CD14-positive monocyte (primary cell): Measurements from ENCODE around the gene OSBPL2. TPM values are rescaled to one million over a fixed set of nuclear protein-coding genes. Genes with fewer than 3 reads are reported as not detected.
A peak's percentile ranks its signal among the peaks of the same experiment; 100 is the strongest.

Source experiments
- DNase-seq, 3 donors: peaks; one replicate each; pipeline ENCODE4 v3.0.0-alpha.2; 2011 to 2022
- H2AFZ ChIP-seq: 2 replicates; pipeline ENCODE4 v1.6.0; 2012; ENCODE audit warnings: mild to moderate bottlenecking, low read depth, low read length, inconsistent platforms; ENCODE audit not compliant: insufficient read depth, poor library complexity, severe bottlenecking
- H3K27ac ChIP-seq, 2 donors: 1 replicate in 1 of 2; 2 replicates in 1 of 2; pipeline ENCODE4 v1.5.1; 2012 to 2013; ENCODE audit warnings: low read length in 2 of 2, control low read depth in 1 of 2, inconsistent platforms in 1 of 2, low read depth in 1 of 2, mild to moderate bottlenecking in 1 of 2
- H3K27me3 ChIP-seq, 2 donors: one replicate each; pipeline versions ENCODE4 v1.6.0 to v1.6.1; 2011 to 2013; ENCODE audit warnings: low read length in 2 of 2; ENCODE audit not compliant: control insufficient read depth in 2 of 2, insufficient read depth in 2 of 2
- H3K36me3 ChIP-seq, 2 donors: replicated peaks in 1 of 2; 1 replicate in 1 of 2; 2 replicates in 1 of 2; pipeline versions ENCODE4 v1.5.1 to v1.6.1; 2012 to 2013; ENCODE audit warnings: low read length in 2 of 2, control low read depth in 1 of 2, inconsistent platforms in 1 of 2, mild to moderate bottlenecking in 1 of 2; ENCODE audit not compliant: insufficient read depth in 2 of 2, control insufficient read depth in 1 of 2
- H3K4me1 ChIP-seq, 2 donors: 1 replicate in 1 of 2; 2 replicates in 1 of 2; pipeline versions ENCODE4 v1.5.1 to v1.6.1; 2012 to 2013; ENCODE audit warnings: low read length in 2 of 2, control low read depth in 1 of 2, inconsistent platforms in 1 of 2, mild to moderate bottlenecking in 1 of 2, moderate library complexity in 1 of 2; ENCODE audit not compliant: insufficient read depth in 2 of 2, control insufficient read depth in 1 of 2
- H3K4me2 ChIP-seq: replicated peaks from 2 replicates; pipeline ENCODE3; 2012; ENCODE audit warnings: low read length, moderate library complexity, mild to moderate bottlenecking; ENCODE audit not compliant: poor library complexity, severe bottlenecking; ENCODE audit errors: extremely low read depth
- H3K4me3 ChIP-seq, 3 experiments: fragments of 200-600 bp in 1 of 3; sonication (generic) in 1 of 3; replicated peaks in 1 of 3; 1 replicate in 2 of 3; 2 replicates in 1 of 3; pipeline ENCODE4 v1.5.1; 2011 to 2013; ENCODE audit warnings: low read length in 3 of 3, mild to moderate bottlenecking in 3 of 3, control low read depth in 2 of 3, low read depth in 2 of 3, inconsistent platforms in 1 of 3, moderate library complexity in 1 of 3
- H3K79me2 ChIP-seq: 2 replicates; pipeline ENCODE4 v1.6.0; 2012; ENCODE audit warnings: mild to moderate bottlenecking, control low read depth, inconsistent platforms, low read length, moderate library complexity; ENCODE audit not compliant: insufficient read depth
- H3K9ac ChIP-seq: 2 replicates; pipeline ENCODE4 v1.6.0; 2017; ENCODE audit warnings: low read length, mild to moderate bottlenecking; ENCODE audit not compliant: insufficient read depth, poor library complexity, severe bottlenecking
- H3K9me3 ChIP-seq, 2 donors: replicated peaks in 1 of 2; 1 replicate in 1 of 2; 2 replicates in 1 of 2; pipeline versions ENCODE4 v1.5.1 to v1.6.1; 2012 to 2013; ENCODE audit warnings: low read length in 2 of 2, control low read depth in 1 of 2; ENCODE audit not compliant: control insufficient read depth in 1 of 2, insufficient read depth in 1 of 2
- H4K20me1 ChIP-seq: 2 replicates; pipeline ENCODE4 v1.6.0; 2012; ENCODE audit warnings: mild to moderate bottlenecking, low read length, control low read depth, moderate library complexity; ENCODE audit not compliant: insufficient read depth
- H3K27ac Mint-ChIP-seq, 7 donors: one replicate each; pipeline ENCODE4 v1.8.0; 2020; ENCODE audit warnings: mild to moderate bottlenecking in 7 of 7, mixed read lengths in 7 of 7, moderate library complexity in 6 of 7, inconsistent platforms in 2 of 7
- H3K27me3 Mint-ChIP-seq, 3 donors: one replicate each; pipeline ENCODE4 v1.8.0; 2021 to 2022; ENCODE audit warnings: low read depth in 3 of 3, mild to moderate bottlenecking in 3 of 3, mixed read lengths in 3 of 3, moderate library complexity in 3 of 3, inconsistent platforms in 1 of 3
- H3K36me3 Mint-ChIP-seq, 2 donors: one replicate each; pipeline ENCODE4 v1.8.0; 2020; ENCODE audit warnings: mixed read lengths in 2 of 2, inconsistent platforms in 1 of 2, mild to moderate bottlenecking in 1 of 2
- H3K4me1 Mint-ChIP-seq: one replicate; pipeline ENCODE4 v1.8.0; 2020; ENCODE audit warnings: mild to moderate bottlenecking, mixed read lengths
- H3K4me3 Mint-ChIP-seq, 2 donors: one replicate each; pipeline ENCODE4 v1.8.0; 2020; ENCODE audit warnings: mild to moderate bottlenecking in 2 of 2, mixed read lengths in 2 of 2, moderate library complexity in 1 of 2
- H3K9me3 Mint-ChIP-seq, 7 donors: one replicate each; pipeline ENCODE4 v1.8.0; 2020 to 2022; ENCODE audit warnings: mixed read lengths in 7 of 7, mild to moderate bottlenecking in 6 of 7, moderate library complexity in 6 of 7, inconsistent platforms in 2 of 7
- CTCF ChIP-seq: fragments of 200-600 bp; IDR thresholded peaks from one replicate; pipeline ENCODE4 v1.8.0; 2022; ENCODE audit warnings: antibody characterized with exemption, mild to moderate bottlenecking
- WGBS: methylation state at CpG from one replicate; pipeline ENCODE4 v1.1.5; 2013; ENCODE audit warnings: missing lambda C conversion rate; ENCODE audit not compliant: insufficient coverage; 5-methylcytosine and 5-hydroxymethylcytosine counted together
- intact Hi-C, 2 donors: fragments of 100-400 bp; cut with micrococcal nuclease; formaldehyde crosslinking; loops; one replicate each; pipeline versions ENCODE4 v1.15.0 to v1.15.1; 2023
- polyA plus RNA-seq, 3 donors: library from polyadenylated mRNA; depleted of rRNA in 1 of 3; unstranded in 2 of 3; stranded (reverse) in 1 of 3; fragments of 300-500 nt in 2 of 3; fragments of >200 nt in 1 of 3; fragmentation: Illumina TruSeq in 2 of 3; gene quantifications; 1 replicate in 2 of 3; 2 replicates in 1 of 3; pipeline ENCODE4 v1.2.3, GENCODE V29; 2012 to 2021

The OSBPL2 gene
- polyA plus RNA-seq, 3 donors = 12.9 to 29.1 (median 17.9) TPM

- no peak overlapping the region for H3K4me2 ChIP-seq
- no peak overlapping the region for H3K27ac ChIP-seq
- DNase-seq = no peak
- intact Hi-C loops = no loop called here
- Mint-ChIP-seq H3K36me3 (peaks cover 60 to 80% of the 10 kb centered on the region in 2 donors), H3K27ac (peak overlapping the region in 1 of 7 donors; percentile 62), H3K27me3 (no peaks in the 10 kb centered on the region), H3K4me3 (no peak overlapping the region), H3K9me3 (peaks cover 0 to 3% (median 0%) of the 10 kb centered on the region in 7 donors), H3K4me1 (no peaks in the 10 kb centered on the region)
- no peak for TF ChIP-seq CTCF
- no peak overlapping the region for H3K9ac ChIP-seq
- no peaks in the 10 kb centered on the region for H3K9me3 ChIP-seq
- no peaks in the 10 kb centered on the region for H3K4me1 ChIP-seq
- H2AFZ ChIP-seq = no peak overlapping the region
- no peaks in the 10 kb centered on the region for H3K79me2 ChIP-seq
- no peaks in the 10 kb centered on the region for H4K20me1 ChIP-seq
- WGBS = 96% methylated on average over 7 of the region's 11 CpGs
- peaks cover 62 to 92% of the 10 kb centered on the region in 2 donors for H3K36me3 ChIP-seq
- H3K27me3 ChIP-seq = no peaks in the 10 kb centered on the region
- H3K4me3 ChIP-seq = no peak overlapping the region
Measured at GRCh38 chr20:62292108-62292507, 53.8 kb downstream of the OSBPL2 start.

GRCh38 chr20:62293111-62293784 is 54.9 kb downstream of the OSBPL2 start:
- no peak for TF ChIP-seq CTCF
- no peaks in the 10 kb centered on the region for H3K4me1 ChIP-seq
- no peak overlapping the region for H3K9ac ChIP-seq
- Mint-ChIP-seq H3K36me3 (peaks cover 54 to 75% of the 10 kb centered on the region in 2 donors), H3K4me3 (no peak overlapping the region), H3K4me1 (no peaks in the 10 kb centered on the region), H3K9me3 (no peaks in the 10 kb centered on the region), H3K27ac (no peak overlapping the region), H3K27me3 (no peaks in the 10 kb centered on the region)
- no peak overlapping the region for H3K27ac ChIP-seq
- H2AFZ ChIP-seq = no peak overlapping the region
- no peaks in the 10 kb centered on the region for H3K27me3 ChIP-seq
- H3K79me2 ChIP-seq = no peaks in the 10 kb centered on the region
- DNase-seq = no peak
- H4K20me1 ChIP-seq = no peaks in the 10 kb centered on the region
- H3K4me3 ChIP-seq = no peak overlapping the region
- intact Hi-C loops = no loop called here
- no peak overlapping the region for H3K4me2 ChIP-seq
- H3K36me3 ChIP-seq = peaks cover 62 to 83% of the 10 kb centered on the region in 2 donors
- 91% methylated on average over 11 of the region's 20 CpGs for WGBS
- H3K9me3 ChIP-seq = no peaks in the 10 kb centered on the region
